Fibroblast of skin of left biceps (primary cell): ENCODE results near the gene MXD4.

Source experiments
- DNase-seq, 2 experiments: peaks; one replicate each; pipeline ENCODE4 v3.0.0-alpha.2; 2013; ENCODE audit warnings: low read depth in 2 of 2

MXD4 gene

GRCh38 chr4:2291705-2292645 lies 30.1 kb upstream of the MXD4 start:
- DNase-seq: no peak

- DNase-seq: no peak
Measured at GRCh38 chr4:2290974-2291704, 29.2 kb upstream of the MXD4 start.

DNA sequence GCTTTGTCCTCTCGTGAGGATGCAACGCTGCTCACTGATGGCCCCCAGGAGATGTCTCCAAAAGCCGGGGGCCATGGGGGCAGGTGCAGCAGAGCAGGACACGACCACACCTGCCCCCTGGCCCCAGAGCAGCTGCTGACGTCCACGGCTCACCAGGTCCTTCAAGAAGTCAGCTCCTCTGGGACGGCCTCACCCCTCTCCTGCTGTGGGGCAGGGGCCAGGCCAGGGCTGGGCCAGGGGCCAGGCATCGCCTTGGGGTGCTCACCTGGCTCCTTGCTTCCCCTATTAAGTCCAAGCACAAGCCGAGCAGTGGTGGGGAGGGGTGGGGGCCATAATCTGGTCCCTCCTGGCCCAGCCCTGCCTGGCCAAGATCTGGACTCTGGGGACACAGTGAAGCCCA lies 28.6 kb upstream of the MXD4 start:
- DNase-seq: no peak

DNA sequence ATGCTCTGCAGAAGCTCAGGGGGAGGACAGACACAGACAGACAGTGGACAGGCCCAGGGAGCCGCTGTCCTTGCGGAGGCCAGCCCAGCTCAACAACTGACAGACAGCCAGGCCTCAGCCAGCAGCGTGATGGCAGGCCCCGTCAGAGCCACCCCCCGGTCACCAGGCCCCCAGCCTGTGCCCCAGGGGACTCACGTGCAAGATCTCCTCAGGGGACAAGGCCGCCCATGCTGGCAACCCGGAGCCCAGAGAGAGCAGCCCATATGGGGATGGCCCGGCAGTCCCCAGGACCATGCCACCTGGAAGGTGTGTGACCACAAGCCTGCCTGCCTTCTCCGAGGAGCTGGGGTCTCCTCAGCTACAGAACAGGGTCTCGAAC lies 28.0 kb upstream of the MXD4 start:
- DNase-seq: no peak

DNA sequence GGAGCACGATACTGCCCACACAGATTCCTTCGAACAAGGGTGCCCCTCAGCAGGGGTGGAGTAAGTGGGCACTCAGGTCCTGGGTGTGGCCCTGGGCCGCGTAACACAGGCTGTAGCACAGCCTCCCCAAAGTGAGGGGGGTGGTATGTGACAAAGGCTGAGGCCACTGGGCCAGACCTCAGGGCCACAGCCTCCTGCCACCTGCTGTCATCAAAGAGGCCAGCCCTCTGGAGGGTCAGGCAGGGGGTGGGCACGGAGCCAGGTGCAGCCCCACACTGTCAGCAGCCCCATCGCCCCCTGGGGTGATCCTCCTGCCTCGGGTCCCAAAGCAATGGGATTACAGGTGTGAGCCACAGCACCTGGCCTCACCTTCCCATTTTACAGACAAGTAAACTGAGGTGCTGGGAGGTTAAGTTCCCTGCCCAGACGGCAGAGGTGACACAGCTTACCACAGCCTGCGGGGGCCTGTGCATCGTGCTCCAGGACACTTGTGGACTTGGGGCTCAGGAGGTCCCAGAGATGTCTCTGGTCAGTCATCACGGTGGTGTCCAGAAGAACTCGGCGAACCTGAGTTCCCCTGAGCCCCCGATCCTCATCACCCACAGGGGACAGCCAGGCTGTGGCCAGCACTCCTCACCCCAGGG lies 27.5 kb upstream of the MXD4 start:
- DNase-seq: no peak

GRCh38 chr4:2288051-2288541 lies 26.2 kb upstream of the MXD4 start:
- no peak for DNase-seq

DNA sequence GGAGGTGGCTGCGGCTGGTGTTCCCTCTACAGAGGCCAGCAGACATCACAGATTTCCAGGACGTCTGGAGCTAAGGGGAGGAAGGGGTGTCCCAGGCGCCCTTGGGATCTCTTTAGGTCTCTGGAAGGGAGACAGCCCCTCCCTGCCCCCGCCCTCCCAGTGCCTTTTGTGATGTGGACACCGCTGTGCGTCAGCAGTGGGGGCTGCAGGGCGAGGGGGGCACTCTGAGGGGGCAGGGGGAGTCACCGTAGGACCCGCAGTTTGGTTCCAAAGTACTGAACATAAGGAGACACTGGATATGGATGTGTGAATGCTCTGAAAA lies 25.6 kb upstream of the MXD4 start:
- no peak for DNase-seq

DNA sequence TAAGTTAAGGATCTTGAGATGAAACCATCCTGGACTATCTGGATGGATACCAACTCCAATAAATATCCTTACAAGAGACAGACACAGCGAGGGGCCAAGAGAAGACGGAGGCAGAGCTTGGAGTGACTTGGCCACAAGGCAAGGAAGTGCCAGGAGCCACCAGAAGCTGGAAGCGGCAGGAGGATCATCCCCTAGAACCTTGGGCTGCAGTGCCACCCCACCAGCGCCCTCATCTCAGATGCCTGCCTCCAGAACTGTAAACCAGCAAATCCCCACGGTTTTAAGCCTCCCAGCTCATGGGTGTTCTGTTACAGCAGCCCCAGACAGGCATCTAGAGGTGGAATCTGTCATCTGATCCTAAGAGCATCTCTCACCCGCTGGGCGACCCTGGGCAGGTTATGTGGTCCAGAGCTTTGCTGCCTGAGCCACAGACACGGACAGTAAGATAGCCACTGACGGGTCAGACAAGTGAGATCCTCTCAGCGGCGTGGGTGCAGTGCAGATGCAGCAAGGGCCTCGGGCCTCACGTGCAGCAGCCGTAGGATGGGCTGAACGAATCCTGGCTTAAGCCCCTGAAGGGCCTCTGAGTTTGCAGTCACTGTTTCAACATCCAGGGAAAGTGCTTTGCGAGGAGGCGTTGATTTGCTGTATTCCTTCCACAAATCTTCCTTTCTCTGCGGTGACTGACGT lies 25.1 kb upstream of the MXD4 start:
- no peak for DNase-seq

GRCh38 chr4:2285613-2286381 lies 23.9 kb upstream of the MXD4 start:
- DNase-seq: no peak

DNA sequence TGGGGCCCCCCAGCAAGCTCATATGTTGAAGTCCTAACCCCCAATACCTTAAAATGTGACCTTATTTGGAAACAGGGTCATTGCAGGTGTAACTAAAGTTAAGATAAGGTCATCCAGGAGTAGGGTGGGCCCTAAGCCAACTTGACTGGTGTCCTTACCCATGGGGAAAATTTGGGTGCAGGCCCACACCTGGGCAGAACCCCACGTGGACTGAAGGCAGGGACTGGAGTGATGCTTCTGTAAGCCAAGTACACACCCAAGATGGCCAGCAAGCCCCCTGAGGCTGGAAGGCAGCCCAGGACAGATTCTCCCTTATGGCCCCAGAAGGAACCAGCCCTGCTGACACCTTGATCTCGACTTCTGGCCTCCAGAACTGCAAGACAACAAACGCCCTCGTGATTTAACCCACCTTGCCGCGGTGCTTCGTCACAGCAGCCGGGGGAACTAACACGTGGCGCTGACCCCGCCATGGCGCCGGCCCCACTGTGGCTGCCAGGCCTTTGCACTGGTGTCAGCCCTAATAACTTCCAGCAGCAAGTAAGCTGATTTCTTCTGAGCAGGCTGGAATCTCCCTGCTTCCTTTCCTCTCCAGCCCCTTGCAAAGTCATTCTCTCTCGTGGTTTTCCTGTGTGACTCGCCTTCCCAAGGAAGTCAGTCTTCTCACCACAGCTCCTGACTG lies 23.2 kb upstream of the MXD4 start:
- peak in 1 of 2 experiments; percentile 15 for DNase-seq

DNA sequence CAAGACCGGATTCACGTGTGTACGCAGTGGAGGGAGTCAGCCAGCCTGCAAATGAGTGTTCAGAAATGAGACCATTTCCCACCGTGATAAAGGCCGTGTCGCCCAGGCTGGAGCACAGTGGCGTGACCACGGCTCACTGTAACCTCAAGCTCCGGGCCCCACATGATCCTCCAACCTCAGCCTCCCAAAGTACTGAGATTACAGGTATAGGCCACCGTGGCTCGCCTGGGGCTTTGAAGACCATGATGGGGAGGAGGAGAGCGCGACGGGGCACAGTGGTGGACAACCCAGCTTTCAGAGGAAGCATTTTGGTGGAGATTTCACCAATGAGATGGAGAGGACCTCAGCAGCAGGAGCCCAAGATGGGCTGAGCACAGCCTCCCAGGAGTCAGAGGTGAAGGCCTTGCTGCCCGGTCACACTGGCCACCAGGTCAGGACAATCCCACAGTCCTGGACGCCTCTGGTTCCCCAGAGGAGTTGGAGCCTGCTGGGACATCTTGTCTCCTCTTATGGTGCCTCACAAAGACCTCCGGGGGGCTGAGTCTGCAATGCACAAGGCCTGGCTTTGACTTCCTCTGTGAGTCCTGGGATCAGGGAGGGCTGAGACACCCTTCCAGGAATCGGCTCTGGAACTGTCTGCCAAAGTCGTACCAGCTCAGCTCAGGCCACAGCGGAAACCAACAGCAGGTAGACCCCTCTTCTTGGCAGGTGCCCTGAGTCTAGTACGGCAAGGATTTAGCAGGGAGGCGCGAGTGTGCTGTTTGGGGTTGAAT lies 22.4 kb upstream of the MXD4 start:
- DNase-seq: no peak

DNA sequence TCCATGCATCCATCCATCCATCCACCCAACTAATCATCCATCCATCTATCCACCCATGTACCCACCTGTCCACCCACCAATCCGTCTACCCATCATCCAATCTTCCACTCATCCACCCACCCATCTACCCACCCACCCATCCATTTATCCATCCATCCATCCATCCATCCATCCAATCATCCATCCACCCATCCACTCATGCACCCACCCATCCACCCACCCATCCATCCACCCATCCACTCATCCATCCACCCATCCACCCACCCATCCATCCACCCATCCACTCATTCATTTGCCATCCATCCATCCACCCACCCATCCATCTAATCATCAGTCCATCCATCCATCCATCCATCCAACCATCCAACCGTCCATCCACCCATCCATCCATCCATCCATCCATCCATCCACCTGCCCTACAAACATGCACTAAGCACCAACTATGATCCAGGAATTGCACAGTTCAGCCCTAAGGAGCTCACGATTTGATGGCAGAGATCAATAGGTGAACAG lies 21.3 kb upstream of the MXD4 start:
- DNase-seq: no peak

DNA sequence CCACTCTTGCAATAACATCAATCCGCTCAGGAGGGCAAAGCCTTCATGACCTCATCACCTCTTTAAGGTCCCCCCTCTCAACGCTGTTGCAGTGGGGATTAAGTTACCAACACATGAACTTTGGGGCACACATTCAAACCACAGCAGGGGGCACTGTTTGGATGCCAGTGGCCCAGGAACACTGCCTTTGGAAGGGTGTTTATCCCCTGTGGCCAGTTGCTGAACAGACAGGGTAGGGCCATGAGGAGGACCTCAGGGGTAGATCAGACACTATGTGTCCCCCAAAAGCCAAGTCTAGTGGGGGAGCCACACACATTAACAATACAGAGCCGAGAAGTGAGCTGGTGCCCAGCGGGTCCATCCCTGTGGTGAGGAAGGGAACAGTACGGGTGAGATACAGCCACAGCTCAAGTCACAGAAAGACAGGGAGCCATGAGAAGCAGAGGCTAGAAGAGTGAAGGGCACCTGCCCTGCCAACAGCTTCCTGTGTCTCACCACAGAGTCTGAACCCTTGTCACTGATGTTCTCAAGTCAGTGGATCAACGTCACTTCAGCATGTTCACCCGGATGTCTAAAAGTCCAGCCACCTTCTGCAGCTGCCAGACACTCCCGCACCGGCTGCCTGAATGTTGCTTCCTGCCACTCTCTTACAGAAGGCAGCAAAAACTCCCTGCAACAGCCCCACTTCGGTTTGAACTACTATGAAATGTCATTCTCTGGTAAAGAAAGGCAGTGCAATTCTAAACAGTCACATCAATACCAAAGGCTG lies 19.9 kb upstream of the MXD4 start:
- DNase-seq: no peak

- DNase-seq: no peak
Measured at GRCh38 chr4:2280531-2281300, 18.8 kb upstream of the MXD4 start.

- DNase-seq: no peak
Measured at GRCh38 chr4:2277956-2278355, 16.0 kb upstream of the MXD4 start.

GRCh38 chr4:2276581-2277325 lies 14.8 kb upstream of the MXD4 start:
- DNase-seq: no peak

DNA sequence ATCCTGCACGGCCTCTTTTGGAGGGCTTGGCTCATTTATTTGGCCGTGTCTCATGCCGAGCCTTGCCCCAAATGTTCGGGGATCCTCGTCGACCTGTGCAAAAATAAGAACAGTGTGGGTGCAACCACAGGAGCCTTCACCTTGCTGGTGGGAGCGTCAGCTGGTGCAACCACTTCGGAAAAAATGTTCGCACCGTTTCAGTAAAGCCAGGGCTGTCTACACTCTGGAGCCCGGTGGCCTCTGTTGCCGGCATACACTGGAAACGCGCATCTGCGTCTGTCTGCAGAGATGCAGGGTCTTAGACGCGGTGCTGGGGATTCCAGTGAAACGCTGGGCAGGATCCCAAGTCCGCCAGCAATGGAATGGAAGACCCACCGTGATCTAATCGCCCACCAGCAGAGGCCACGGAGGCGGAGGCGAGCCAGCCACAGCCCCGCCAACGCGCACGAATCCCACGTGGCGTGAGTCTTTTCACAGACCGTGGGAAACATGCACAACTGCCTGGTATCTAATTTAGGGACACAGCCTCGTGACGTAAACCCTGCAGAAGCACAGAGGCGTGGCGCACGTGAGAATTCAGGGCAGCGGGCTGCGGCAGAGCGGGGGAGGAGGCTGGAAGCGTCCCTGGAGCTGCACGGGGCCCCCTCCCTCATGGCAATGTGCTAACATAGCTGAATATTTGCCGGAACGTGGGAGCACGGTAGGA lies 13.8 kb upstream of the MXD4 start:
- DNase-seq: no peak
